GM21528 (cell line): Measurements from ENCODE around the gene KMT2E.

Experiments used
- ATAC-seq: cut with Tn5 transposase; IDR thresholded peaks from one replicate; pipeline ENCODE4 v1.9.1; 2021; ENCODE audit warnings: mild to moderate bottlenecking, moderate library complexity; ENCODE audit not compliant: unreplicated experiment, low FRiP score

KMT2E gene

DNA sequence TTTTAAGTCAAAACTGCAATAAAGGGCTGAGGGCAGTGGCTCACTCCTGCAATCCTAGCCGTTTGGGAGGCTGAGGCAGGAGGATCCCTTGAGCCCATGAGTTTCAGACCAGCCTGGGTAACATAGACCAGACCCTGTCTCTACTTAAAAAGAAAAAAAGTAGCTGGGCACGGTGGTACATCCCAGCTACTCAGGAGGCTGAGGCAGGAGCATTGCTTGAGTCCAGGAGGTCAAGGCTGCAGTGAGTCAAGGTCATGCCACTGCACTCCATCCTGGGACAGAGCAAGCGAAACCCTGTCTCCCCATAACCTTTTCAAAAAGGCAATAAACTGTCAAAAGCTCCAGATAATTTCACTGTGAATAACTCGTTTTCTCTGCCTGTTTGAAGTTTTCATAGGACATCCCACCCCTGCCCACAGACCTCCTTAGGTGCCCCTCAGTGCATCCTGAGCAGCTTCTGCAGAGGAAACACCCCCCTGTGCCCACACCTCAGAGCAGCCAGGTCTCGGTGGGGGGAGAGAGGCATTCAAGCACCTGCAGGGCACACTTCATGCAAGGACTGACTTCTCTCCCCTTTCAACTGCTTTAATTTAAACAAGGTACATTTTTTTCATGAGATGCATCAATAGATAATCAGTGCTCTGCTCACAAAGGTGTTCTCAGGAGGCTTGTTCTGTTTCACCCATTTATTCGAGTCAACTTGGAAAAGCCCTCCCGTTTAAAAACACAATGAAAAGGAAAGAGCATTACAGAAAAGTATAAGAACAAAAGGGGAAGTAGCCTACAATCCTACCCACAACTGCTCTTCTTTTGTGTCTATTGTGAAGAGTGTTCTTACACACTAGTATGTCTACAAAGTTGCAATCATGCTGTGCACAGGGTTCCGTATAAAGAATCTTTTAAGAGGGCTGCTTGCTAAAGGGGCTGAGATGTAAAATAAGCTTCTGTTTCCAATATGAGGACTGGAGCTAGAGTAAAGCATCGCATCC, 104.9 kb downstream of the KMT2E start:
- no peak for ATAC-seq

DNA sequence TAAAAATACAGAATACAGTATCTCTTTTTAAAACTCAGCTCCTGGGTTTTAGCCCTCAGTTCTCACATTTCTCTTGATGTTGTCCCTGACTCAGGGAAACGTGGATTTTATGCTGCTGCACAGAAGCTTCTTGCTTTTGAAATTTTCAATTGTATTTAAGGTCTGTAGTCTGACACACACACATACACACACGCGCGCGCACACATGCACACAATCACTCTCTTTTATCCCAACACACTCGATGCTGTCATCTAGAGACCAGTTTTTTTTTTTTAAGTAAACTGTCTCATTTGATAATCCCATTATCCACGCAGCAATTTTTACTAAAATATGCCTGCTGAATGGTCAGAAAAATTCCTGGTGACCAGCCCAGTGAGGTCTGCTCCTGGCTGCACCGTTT, 108.6 kb downstream of the KMT2E start:
- no peak for ATAC-seq

DNA sequence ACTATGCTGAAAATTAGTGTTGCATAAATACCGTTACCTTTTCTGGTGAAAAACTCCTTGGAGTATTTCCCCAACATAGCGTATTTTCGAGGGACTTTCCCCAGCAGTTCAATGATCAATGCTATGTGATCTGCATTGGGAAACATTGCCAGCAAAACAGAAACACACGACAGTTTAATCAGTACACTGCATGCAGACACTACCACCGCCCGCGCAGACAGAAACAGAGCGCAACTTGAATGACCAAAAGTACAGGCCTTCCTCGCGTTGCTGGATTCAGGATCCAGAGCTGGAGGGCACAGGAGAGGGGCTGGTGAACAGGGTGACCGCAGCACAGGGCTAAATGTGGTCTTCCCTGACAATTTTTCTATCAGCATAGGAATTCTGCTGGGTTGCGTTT, 111.7 kb downstream of the KMT2E start:
- ATAC-seq = no peak

DNA sequence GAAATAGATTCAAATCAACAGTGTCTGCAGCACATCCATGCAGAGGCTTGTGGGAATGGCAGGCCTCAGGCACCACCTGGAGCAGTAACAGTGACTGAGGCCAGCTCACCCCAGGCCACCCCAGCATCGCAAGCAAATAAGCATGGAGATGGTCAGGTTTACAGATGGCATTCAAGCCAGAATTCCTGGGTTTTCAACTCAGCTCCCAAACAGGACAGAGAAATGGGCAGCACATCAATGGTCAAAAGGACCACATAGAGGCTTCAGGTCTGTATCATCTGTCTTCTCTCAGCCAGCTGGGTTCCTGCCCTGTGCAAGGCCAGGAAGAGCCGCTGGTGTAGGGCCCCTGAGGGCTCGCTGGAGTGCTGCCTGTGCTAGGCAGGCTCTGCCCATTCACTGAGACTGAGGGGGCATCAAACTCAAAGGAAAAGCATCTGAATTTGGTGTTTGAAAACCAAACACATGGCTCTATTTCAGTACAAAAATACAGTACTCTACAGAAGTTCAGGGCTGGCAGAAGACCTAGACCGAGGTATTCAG, 112.5 kb downstream of the KMT2E start:
- ATAC-seq = no peak

DNA sequence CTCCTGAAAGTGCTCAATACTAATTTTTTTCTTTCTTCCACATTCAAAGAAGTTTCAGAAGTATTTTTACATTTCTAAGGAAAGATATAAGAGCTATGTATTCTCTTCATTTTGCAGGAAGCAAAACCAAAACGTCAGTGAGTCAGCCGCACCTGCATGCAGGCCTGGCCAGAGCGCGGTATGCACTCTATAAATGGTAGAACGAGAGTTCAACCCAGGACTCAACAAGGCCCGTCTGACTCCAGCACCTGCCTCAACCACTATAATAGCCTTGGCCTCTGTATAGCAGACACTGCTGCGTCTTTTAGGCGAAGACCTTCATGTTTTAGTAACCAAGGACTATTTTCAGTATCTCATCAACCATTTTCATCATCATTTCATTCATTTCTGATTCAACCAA, 113.2 kb downstream of the KMT2E start:
- no peak for ATAC-seq

DNA sequence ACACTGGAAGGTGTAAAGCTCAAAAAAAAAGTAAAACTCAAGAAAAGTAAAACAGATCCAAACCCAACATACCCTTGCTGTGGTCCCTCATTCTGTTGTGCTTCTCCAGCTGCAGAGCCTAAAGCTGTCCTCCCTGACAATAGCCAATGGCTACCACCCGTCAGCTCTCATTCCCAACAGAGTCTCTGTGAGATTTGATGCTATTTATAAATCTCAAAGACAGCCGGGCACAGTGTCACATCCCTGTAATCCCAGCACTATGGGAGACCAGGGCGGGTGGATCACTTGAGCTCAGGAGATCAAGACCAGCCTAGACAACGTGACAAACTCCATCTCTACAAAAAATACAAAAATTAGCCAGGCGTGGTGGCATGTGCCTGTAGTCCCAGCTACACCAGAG, 116.0 kb downstream of the KMT2E start:
- no peak for ATAC-seq

DNA sequence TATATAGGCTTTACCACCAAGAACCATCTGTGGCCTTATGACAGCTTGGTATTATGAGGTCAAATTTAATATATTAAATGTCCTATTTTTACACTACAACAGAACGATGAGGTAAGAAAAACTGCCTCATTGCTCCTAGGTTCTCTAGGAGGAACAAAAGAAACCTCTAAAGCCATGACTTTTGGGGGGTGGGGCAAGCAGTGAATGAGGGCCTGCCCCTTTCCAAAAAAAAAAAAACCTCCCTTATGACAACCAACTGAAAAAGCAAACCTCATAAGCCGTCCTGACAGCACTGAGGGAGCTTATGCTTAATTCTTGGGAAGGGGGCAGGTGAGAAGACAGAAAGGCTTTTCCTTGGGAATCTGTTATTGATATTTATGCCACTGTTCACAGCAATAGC, 116.6 kb downstream of the KMT2E start:
- ATAC-seq = no peak

DNA sequence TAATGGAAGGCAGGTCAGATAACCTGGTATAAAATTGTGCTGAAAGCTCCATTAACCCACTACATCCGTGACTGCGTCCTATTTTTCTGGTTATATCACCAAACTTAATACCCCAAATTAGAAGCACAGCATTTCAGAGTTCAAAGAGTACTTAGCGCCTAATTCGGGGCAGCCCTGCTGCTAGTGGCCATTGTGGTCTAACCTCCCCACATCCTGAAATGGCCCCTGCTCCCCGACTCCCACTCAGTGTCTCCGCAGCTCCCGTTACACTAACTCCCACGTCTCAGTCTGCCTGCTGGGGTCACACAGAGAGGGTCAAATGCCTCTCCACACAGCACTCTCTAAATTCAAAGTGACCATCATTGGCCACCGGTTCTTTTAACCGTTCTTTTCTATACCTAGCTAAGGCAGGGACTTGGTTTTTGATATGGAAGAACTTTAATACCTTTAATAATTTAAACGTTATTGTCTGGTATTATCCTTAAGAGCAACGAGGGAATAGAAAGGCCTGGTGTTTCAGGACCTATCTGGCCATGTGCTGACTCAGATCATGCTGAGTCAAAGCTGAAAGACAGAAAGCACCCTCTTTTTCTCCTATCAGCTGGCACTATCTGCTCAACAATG, 117.1 kb downstream of the KMT2E start:
- no peak for ATAC-seq

DNA sequence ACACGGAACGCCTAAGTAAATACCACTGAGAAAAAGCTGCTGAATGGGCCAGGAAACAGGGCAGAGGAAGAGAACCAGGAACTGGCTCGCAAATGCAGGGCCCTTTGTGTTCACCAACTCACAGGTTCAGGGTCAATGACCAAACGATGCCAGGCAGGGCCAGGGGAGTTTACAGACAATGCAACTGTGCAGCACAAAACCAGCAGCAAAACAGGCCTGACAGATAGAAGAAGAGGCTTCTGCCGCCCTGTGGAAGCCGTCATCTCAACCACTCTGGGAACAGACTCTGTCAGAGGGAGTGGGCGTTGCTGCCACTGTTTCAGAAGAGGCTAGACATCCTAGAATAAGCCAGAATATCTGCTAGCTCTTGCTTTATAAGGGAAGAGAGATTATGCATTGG, 117.9 kb downstream of the KMT2E start:
- ATAC-seq = no peak

DNA sequence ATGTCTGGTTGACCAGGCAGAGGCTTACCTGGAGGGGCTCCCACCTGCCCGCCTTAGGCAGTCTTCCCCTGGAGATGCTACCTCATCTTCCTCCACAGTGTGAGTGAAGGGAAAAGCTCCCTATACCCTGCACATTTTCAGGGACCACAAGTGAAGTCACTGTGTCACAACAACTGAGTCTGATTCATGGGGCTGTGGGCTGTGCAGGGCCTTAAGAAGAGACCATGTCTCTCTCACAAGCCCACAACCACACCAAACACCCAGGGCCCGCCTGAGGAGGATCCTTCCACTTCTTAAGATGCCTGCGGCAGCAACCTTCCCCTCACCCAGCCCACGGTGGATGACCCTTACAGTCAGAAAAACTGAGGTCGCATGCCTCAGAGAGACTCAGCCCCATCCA, 118.3 kb downstream of the KMT2E start:
- ATAC-seq = no peak

DNA sequence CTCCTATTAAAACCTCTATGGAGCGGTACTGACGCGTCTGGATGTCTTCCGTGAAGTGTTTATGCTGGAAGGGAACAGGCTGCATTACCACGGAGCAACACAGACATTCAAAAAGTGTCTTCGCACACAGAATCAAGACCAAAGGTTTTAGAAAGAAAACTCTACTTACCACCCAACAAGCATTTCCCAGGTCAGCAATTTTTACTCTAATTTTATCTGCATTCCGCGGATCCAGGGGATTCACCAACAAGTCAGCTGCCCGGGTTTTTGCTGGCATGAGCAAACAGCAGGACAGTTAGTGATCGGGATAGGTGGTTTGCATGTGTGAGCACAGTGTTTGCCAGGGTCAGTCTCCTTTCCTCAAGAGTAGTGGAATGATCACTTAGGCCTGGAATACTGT, 118.8 kb downstream of the KMT2E start:
- no peak for ATAC-seq

DNA sequence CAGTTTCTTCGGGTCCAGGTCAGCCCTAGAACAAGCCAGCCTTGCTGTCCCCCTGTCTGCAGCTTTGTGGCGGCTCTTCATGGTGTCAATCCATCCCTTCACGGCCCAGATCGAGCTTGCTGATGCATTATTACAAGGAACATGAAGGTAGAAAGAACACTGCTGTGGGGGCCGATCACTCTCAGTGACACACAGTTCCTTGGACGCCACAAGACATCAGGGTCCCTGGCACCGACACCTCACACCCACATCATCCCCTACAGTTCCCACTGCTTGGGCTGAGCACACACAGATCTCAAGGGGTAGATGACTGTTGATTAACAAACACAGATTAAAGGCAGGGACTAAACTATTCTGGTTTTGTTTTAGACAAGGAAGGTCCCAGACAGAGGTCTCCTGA, 119.4 kb downstream of the KMT2E start:
- ATAC-seq = no peak

DNA sequence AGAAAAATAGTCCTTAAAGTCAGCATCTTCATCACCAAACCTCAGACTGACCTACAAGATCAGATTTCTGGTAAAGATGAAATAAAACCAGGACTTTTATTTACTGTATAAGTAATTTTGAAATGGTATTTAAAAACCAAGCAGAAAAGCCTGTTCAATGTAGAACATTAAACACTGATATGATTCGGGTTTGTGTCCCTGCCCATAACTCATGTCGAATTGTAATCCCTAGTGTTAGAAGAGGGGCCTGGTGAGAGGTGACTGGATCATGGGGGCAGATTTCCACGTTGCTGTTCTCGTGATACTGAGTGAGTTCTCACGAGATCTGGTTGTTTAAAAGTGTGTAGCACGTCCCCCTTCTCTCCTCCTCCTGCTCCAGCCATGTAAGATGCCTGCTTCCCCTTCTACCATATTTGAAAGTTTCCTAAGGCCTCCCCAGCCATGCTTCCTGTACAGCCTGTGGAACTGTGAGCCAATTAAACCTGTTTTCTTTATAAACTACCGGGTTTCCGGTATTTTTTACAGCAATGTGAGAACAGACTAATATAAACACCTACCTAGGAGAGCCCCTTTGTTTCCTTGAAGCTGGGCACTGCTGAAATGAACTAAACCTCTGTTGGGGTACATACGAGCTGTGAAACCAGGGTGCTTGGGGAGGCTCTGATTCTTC, 120.1 kb downstream of the KMT2E start:
- ATAC-seq = no peak

DNA sequence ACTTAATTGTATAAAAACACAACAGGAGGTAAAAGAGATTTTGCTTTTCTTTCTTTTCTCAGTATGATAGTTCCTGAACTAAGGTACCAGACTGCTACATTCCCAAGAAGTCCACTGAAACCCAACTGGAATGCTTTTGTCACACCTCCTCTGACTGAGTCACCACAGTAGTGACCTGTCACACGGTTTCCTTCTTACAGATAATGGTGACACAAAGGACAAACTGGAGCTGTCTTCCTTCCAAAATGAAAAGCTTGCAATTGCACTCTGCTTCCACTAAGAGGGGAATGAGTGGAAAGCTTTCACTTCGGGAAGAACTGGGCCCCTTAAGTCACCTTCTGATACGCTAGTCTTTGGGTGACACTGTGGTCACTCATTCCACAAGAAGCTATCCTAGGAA, 122.2 kb downstream of the KMT2E start:
- no peak for ATAC-seq

DNA sequence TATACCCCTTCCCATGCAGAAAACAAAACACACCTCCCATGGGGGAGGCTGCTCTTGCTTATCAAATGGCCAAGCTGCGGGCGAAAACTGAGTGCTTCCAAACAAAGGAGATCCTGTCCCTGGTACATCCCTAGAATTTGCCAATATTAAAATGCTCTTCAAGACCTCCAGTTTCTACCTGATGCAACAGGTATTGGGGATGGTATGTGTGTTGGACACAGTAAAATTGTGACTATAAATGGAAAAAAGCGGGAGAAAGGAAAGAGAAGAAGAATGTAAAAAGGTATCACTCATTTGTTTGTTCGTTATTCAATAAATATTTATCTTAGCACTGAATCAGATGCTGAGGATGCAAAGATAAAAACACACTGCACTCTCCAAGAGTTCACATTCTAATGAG, 123.9 kb downstream of the KMT2E start:
- ATAC-seq = no peak

DNA sequence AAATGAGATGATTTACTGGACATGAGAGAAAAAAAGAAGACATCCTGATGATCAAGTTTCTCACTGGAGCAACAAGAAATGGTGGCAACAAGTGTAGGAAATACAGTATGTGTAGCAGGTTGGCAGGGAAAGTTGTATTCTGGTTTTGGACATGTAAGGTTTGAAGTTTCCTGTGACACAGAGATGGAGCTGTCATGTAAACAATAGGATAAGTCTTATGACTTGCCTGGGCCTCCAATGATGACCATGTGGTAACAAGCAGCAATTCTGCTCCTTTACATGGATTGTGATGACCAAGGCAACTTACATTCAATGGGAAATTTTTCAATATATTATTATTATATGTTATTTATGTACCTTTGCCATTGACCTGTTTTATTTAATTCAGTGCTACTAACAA, 125.4 kb downstream of the KMT2E start:
- no peak for ATAC-seq

DNA sequence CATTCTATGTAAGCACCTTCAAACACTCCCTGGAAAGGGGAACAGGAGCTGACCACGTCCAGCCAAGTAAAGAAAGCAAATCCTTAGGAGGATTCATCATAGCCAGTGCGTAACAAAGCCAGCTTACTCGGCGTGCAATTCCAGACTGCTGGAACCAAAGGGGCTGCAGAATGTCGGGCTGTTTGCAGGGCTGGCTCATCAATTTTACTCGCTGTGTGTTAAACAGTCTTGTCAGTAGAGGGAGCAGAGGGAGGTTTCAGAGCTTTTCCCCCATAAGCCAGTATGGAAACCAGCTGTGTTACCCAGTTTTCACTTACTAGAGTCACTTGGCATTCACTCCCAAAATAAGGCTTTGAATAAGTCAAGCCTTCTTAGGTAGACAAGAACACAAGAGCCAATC, 127.1 kb downstream of the KMT2E start:
- ATAC-seq = no peak

DNA sequence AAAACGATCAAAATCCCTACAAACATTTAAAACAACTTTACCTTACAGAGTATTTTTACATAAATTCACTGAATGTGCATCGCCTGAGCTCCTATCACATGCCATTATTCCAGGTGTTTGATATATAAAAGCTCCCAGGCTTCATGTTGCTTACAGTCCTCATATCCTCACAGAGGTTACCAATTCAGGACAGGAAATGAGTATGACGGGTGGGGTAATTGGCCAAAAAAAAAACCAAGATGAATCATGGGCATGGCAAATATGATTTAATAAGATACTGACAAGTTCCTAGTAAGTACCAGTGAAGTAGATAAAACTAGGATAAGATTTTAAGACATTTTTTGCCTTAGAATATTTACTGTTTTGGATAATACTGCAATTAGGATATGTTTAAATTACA, 135.8 kb downstream of the KMT2E start:
- no peak for ATAC-seq

DNA sequence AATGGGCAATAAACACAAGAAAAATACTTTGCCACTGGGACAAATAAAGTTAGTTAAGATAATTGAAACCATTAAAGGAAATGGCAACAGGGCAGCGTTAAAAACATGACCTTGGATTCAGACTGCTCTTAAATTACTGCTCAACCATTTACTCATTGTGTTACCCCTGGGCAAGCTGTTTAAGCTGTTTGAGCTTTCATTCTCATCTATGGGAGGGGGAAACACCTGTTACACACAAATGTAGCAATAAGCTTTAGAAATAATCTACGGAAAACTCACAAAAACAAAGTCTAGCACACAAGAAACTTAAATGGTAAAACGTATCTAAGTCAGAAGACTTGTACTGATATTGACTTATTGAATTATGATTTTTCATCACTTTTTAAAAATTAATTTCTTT, 137.1 kb downstream of the KMT2E start:
- ATAC-seq = no peak

DNA sequence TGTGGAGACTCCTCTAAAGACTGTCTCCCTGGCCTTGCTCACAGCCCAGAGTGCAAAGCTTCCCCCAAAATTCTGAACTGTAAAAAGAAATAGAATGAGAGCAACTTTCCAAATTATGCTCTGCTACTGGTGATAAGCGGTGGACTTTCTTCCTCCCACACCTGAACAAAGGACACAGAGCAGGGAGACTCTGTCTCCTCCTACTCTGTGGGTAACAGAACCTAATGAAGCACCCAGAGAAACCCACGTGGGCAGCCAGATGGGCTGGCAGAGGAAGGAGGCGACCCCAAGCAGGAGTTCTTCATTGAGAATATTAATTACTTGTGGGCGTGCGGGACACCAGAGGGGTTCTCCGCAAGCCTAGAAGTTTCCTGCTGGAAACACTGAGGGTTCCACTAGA, 139.5 kb downstream of the KMT2E start:
- no peak for ATAC-seq

DNA sequence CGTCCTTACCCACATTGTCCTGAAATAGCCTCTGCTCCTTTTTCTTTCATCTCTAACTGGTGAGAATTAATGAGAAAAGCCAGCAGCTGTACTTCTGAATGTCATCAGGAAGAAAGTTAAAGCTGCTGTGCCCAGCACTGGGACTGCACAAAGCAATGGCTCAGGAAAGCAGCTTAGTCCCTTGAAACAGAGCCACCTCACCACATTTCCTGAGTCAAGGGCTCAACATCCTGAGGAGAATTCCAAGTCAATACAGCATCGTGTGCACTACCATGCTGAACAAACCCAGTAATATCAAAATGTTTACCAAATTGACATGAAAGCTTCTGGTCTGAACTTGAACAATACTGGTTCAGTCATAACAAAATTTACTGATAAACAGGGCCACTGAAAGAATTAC, 140.1 kb downstream of the KMT2E start:
- no peak for ATAC-seq
